H9 (cell line): Measurements from ENCODE around the gene HEXD. TPM values are rescaled to one million over a fixed set of nuclear protein-coding genes. Genes with fewer than 3 reads are reported as not detected.

Source experiments
- DNase-seq: peaks from one replicate; pipeline ENCODE4 v3.0.0-alpha.2; 2017
- H2AFZ ChIP-seq: one replicate; pipeline ENCODE4 v1.6.1; 2013; ENCODE audit warnings: mild to moderate bottlenecking, low read length, control low read depth, moderate library complexity
- H2AK5ac ChIP-seq: 2 replicates; pipeline ENCODE4 v1.6.1; 2013; ENCODE audit warnings: low read length, control low read depth, mixed read lengths; ENCODE audit not compliant: insufficient read length
- H2BK120ac ChIP-seq: one replicate; pipeline ENCODE4 v1.6.1; 2013; ENCODE audit warnings: low read depth, mild to moderate bottlenecking, low read length, control low read depth, inconsistent platforms; ENCODE audit not compliant: poor library complexity, severe bottlenecking
- H2BK12ac ChIP-seq: 2 replicates; pipeline ENCODE4 v1.6.1; 2013; ENCODE audit warnings: low read length, control low read depth, mixed read lengths, low read depth; ENCODE audit not compliant: insufficient read length
- H2BK15ac ChIP-seq: 2 replicates; pipeline ENCODE4 v1.6.1; 2013; ENCODE audit warnings: low read depth, low read length, control low read depth
- H2BK20ac ChIP-seq: one replicate; pipeline ENCODE4 v1.6.1; 2013; ENCODE audit warnings: low read depth, mild to moderate bottlenecking, low read length, control low read depth, inconsistent platforms; ENCODE audit not compliant: poor library complexity, severe bottlenecking
- H2BK5ac ChIP-seq: 2 replicates; pipeline ENCODE4 v1.6.1; 2013; ENCODE audit warnings: low read length, control low read depth, mixed read lengths; ENCODE audit not compliant: insufficient read length
- H3K14ac ChIP-seq: 2 replicates; pipeline ENCODE4 v1.6.1; 2013; ENCODE audit warnings: low read length, control low read depth; ENCODE audit not compliant: insufficient read depth
- H3K18ac ChIP-seq: 2 replicates; pipeline ENCODE4 v1.6.1; 2013; ENCODE audit warnings: low read depth, mild to moderate bottlenecking, mixed read lengths, low read length, control low read depth; ENCODE audit not compliant: insufficient read length
- H3K23ac ChIP-seq: 2 replicates; pipeline ENCODE4 v1.6.1; 2013; ENCODE audit warnings: low read length, control low read depth, mixed read lengths, low read depth; ENCODE audit not compliant: insufficient read length
- H3K23me2 ChIP-seq: 2 replicates; pipeline ENCODE4 v1.6.1; 2013; ENCODE audit warnings: low read depth, mild to moderate bottlenecking, mixed read lengths, low read length, control low read depth; ENCODE audit not compliant: insufficient read length, poor library complexity, severe bottlenecking
- H3K27ac ChIP-seq: 2 replicates; pipeline ENCODE4 v1.5.1; 2013; ENCODE audit warnings: low read length, control low read depth, mixed read lengths, low read depth; ENCODE audit not compliant: insufficient read length
- H3K27me3 ChIP-seq: 2 replicates; pipeline ENCODE4 v1.6.1; 2013; ENCODE audit warnings: low read length, control low read depth, inconsistent platforms; ENCODE audit not compliant: insufficient read depth
- H3K4ac ChIP-seq: 2 replicates; pipeline ENCODE4 v1.6.1; 2013; ENCODE audit warnings: low read depth, mild to moderate bottlenecking, control low read depth, inconsistent platforms, low read length, moderate library complexity
- H3K4me1 ChIP-seq: 2 replicates; pipeline ENCODE4 v1.6.1; 2013; ENCODE audit warnings: low read length, control low read depth, inconsistent platforms; ENCODE audit not compliant: insufficient read depth
- H3K4me2 ChIP-seq: 2 replicates; pipeline ENCODE4 v1.6.1; 2013; ENCODE audit warnings: low read length, control low read depth, mixed read lengths; ENCODE audit not compliant: insufficient read length, insufficient read depth
- H3K56ac ChIP-seq: 2 replicates; pipeline ENCODE4 v1.6.1; 2013; ENCODE audit warnings: low read depth, mild to moderate bottlenecking, mixed read lengths, low read length, control low read depth; ENCODE audit not compliant: insufficient read length
- H3K79me1 ChIP-seq: 2 replicates; pipeline ENCODE4 v1.6.1; 2013; ENCODE audit warnings: low read depth, mild to moderate bottlenecking, moderate library complexity, low read length, control low read depth, inconsistent platforms; ENCODE audit not compliant: insufficient read depth, poor library complexity, severe bottlenecking
- H3K79me2 ChIP-seq: 2 replicates; pipeline ENCODE4 v1.6.1; 2013; ENCODE audit warnings: low read length, control low read depth, inconsistent platforms; ENCODE audit not compliant: insufficient read depth
- H3K9ac ChIP-seq: 2 replicates; pipeline ENCODE4 v1.6.1; 2013; ENCODE audit warnings: low read length, control low read depth, mixed read lengths; ENCODE audit not compliant: insufficient read length; ENCODE audit errors: extremely low read depth
- H3K9me3 ChIP-seq: one replicate; pipeline ENCODE4 v1.6.1; 2013; ENCODE audit warnings: low read depth, low read length, inconsistent platforms; ENCODE audit not compliant: control insufficient read depth
- H3T11ph ChIP-seq: one replicate; pipeline ENCODE4 v1.6.1; 2013; ENCODE audit warnings: mild to moderate bottlenecking, low read length, control low read depth, inconsistent platforms
- H4K20me1 ChIP-seq: one replicate; pipeline ENCODE4 v1.6.1; 2013; ENCODE audit not compliant: control insufficient read depth, insufficient read length, insufficient read depth
- H4K5ac ChIP-seq: 2 replicates; pipeline ENCODE4 v1.6.1; 2013; ENCODE audit warnings: low read depth, mild to moderate bottlenecking, mixed read lengths, low read length, control low read depth; ENCODE audit not compliant: insufficient read length
- H4K8ac ChIP-seq: replicated peaks from 2 replicates; pipeline ENCODE4 v1.6.1; 2013; ENCODE audit warnings: low read length, control low read depth, mixed read lengths, low read depth; ENCODE audit not compliant: insufficient read length
- H4K91ac ChIP-seq: 2 replicates; pipeline ENCODE4 v1.6.1; 2013; ENCODE audit warnings: low read depth, mild to moderate bottlenecking, moderate library complexity, mixed read lengths, low read length, control low read depth; ENCODE audit not compliant: insufficient read length
- H3K27ac Mint-ChIP-seq, 3 experiments: 2 replicates in 2 of 3; 3 replicates in 1 of 3; pipeline ENCODE4 v1.8.0; 2020 to 2021; ENCODE audit warnings: mixed read lengths in 3 of 3, mild to moderate bottlenecking in 1 of 3, moderate library complexity in 1 of 3
- H3K27me3 Mint-ChIP-seq: 2 replicates; pipeline ENCODE4 v1.8.0; 2021; ENCODE audit warnings: low read depth, mild to moderate bottlenecking, moderate library complexity, mixed read lengths
- H3K36me3 Mint-ChIP-seq, 3 experiments: 2 replicates in 2 of 3; 3 replicates in 1 of 3; pipeline ENCODE4 v1.8.0; 2020 to 2021; ENCODE audit warnings: low read depth in 3 of 3, mixed read lengths in 3 of 3; ENCODE audit not compliant: insufficient read depth in 1 of 3
- H3K4me1 Mint-ChIP-seq, 2 experiments: 2 replicates each; pipeline ENCODE4 v1.8.0; 2020; ENCODE audit warnings: mixed read lengths in 2 of 2
- H3K4me3 Mint-ChIP-seq, 2 experiments: 2 replicates in 1 of 2; 3 replicates in 1 of 2; pipeline ENCODE4 v1.8.0; 2020 to 2021; ENCODE audit warnings: mild to moderate bottlenecking in 2 of 2, mixed read lengths in 2 of 2, moderate library complexity in 1 of 2
- H3K9me3 Mint-ChIP-seq, 2 experiments: 2 replicates in 1 of 2; 3 replicates in 1 of 2; pipeline ENCODE4 v1.8.0; 2020; ENCODE audit warnings: mild to moderate bottlenecking in 2 of 2, mixed read lengths in 2 of 2, moderate library complexity in 1 of 2
- CTCF ChIP-seq: fragments of 200-600 bp; sonication (generic); conservative IDR thresholded peaks from 3 replicates; pipeline ENCODE4 v1.8.0; 2021; ENCODE audit warnings: antibody characterized with exemption, mild to moderate bottlenecking
- WGBS: extraction: QIAGEN DNeasy Blood & Tissue Kit; methylation state at CpG from one replicate; pipeline ENCODE4 v1.1.7; 2013; ENCODE audit warnings: missing lambda C conversion rate, low lambda C conversion rate, mixed read lengths; ENCODE audit not compliant: insufficient read length; ENCODE audit errors: extremely low coverage; 5-methylcytosine and 5-hydroxymethylcytosine counted together
- total RNA-seq: library from RNA; stranded (reverse); gene quantifications from 2 replicates; pipeline ENCODE4 v1.2.1, GENCODE V29; 2021

HEXD gene
- total RNA-seq, 1 experiment from 2014 or later = 23.2 TPM

GRCh38 chr17:82374626-82375331, 43.4 kb upstream of the HEXD start:
- H3K4me1 Mint-ChIP-seq = peaks cover under 1 to 9% of the 10 kb centered on the region in 2 experiments
- no peak overlapping the region for H3K56ac ChIP-seq
- no peak for DNase-seq
- H2AFZ ChIP-seq = no peak overlapping the region
- H3K9ac ChIP-seq = no peak overlapping the region
- H4K8ac ChIP-seq = no peak overlapping the region
- H3K4me3 Mint-ChIP-seq = no peak overlapping the region
- peaks cover 7% of the 10 kb centered on the region for H3K23me2 ChIP-seq
- H2BK120ac ChIP-seq = no peak overlapping the region
- no peaks in the 10 kb centered on the region for H3K9me3 ChIP-seq
- no peak overlapping the region for H3K23ac ChIP-seq
- no peak overlapping the region for H3K18ac ChIP-seq
- no peak for TF ChIP-seq CTCF
- H3K14ac ChIP-seq = no peak overlapping the region
- no CpG with 5 or more reads among the region's 79 CpGs for WGBS
- H3K4me2 ChIP-seq = no peak overlapping the region
- H3K4me1 ChIP-seq = no peaks in the 10 kb centered on the region; the same call in 1 of the 2 replicates
- no peak overlapping the region for H2BK15ac ChIP-seq
- H3K27ac Mint-ChIP-seq = no peak overlapping the region
- H2BK20ac ChIP-seq = no peak overlapping the region
- H3K27me3 ChIP-seq = peaks cover 14% of the 10 kb centered on the region
- H4K5ac ChIP-seq = no peak overlapping the region
- no peak overlapping the region for H3K4ac ChIP-seq
- H3K27me3 Mint-ChIP-seq = peaks cover 34% of the 10 kb centered on the region
- no peaks in the 10 kb centered on the region for H3K79me1 ChIP-seq
- no peak overlapping the region for H4K91ac ChIP-seq
- peaks cover 0 to under 1% of the 10 kb centered on the region in 2 experiments; a peak in 1 of 5 replicates for H3K9me3 Mint-ChIP-seq
- no peak overlapping the region for H2BK12ac ChIP-seq
- H2AK5ac ChIP-seq = no peak overlapping the region
- H3K36me3 Mint-ChIP-seq = no peaks in the 10 kb centered on the region
- H4K20me1 ChIP-seq = no peaks in the 10 kb centered on the region
- no peaks in the 10 kb centered on the region for H3K79me2 ChIP-seq
- no peak overlapping the region for H2BK5ac ChIP-seq
- H3K27ac ChIP-seq = no peak overlapping the region
- no peak overlapping the region for H3T11ph ChIP-seq
